Astrocyte of the spinal cord (primary cell): ENCODE data around the gene ITGA7.

Experiments used
- DNase-seq: peaks from one replicate; pipeline ENCODE4 v3.0.0; 2011; ENCODE audit warnings: low read depth, low spot score
- H3K4me3 ChIP-seq: 2 replicates; pipeline ENCODE4 v1.5.1; 2011; ENCODE audit warnings: low read depth, mild to moderate bottlenecking, low read length, moderate library complexity
- CTCF ChIP-seq: IDR thresholded peaks from 2 replicates; pipeline ENCODE4 v1.5.1; 2012; ENCODE audit warnings: low read depth, mild to moderate bottlenecking, low read length, inconsistent platforms
- in situ Hi-C: cut with HindIII; loops from 2 replicates; pipeline ENCODE4 v1.10.0; 2017; ENCODE audit warnings: low sequenced_read_pairs

Gene ITGA7

GRCh38 chr12:55698965-55699364 is 8.7 kb downstream of the ITGA7 start:
- no peak for DNase-seq
- no peak overlapping the region for H3K4me3 ChIP-seq
- in situ Hi-C loops: no loop called here
- no peak for TF ChIP-seq CTCF

- no peak overlapping the region for H3K4me3 ChIP-seq
- no peak for DNase-seq
- TF ChIP-seq CTCF: no peak
- in situ Hi-C loops: no loop called here
These were observed 9.3 kb downstream of the ITGA7 start for GRCh38 chr12:55698241-55698955.

GRCh38 chr12:55697686-55698085 is 10.0 kb downstream of the ITGA7 start:
- DNase-seq: no peak
- H3K4me3 ChIP-seq: no peak overlapping the region
- in situ Hi-C loops: no loop called here
- TF ChIP-seq CTCF: no peak

GRCh38 chr12:55696796-55697462 is 10.8 kb downstream of the ITGA7 start:
- no peak overlapping the region for H3K4me3 ChIP-seq
- DNase-seq: no peak
- TF ChIP-seq CTCF: no peak
- in situ Hi-C loops: no loop called here

GRCh38 chr12:55696141-55696540 is 11.6 kb downstream of the ITGA7 start:
- no peak for DNase-seq
- in situ Hi-C loops: no loop called here
- no peak overlapping the region for H3K4me3 ChIP-seq
- no peak for TF ChIP-seq CTCF

GRCh38 chr12:55695349-55695748 is 12.4 kb downstream of the ITGA7 start:
- no peak for TF ChIP-seq CTCF
- in situ Hi-C loops: no loop called here
- H3K4me3 ChIP-seq: no peak overlapping the region
- no peak for DNase-seq
